ENCODE results near the gene MRPS27. TPM values are rescaled to one million over a fixed set of nuclear protein-coding genes. Genes with fewer than 3 reads are reported as not detected.

MRPS27 gene
- polyA plus RNA-seq, 3 donors = 17.5 to 32.1 (median 28.3) TPM

- WGBS, 3 donors = 77 to 91% (median 86%) methylated on average over 2 of the region's 2 CpGs
- no peak overlapping the region for H3K27ac ChIP-seq (ENCODE audit: low read depth, low read length)
Observed at GRCh38 chr5:72296256-72296655, 23.8 kb downstream of the MRPS27 start.

GRCh38 chr5:72295539-72295938, 24.5 kb downstream of the MRPS27 start:
- no peak overlapping the region for H3K27ac ChIP-seq (ENCODE audit: low read depth, low read length)
- WGBS, 3 donors = 68 to 95% (median 87%) methylated on average over 4 of the region's 4 CpGs

- H3K27ac ChIP-seq (ENCODE audit: low read depth, low read length) = no peak overlapping the region
- WGBS, 3 donors = 90 to 94% (median 94%) methylated on average over 2 of the region's 2 CpGs
Observed at GRCh38 chr5:72294473-72294872, 25.6 kb downstream of the MRPS27 start.

GRCh38 chr5:72293495-72294055, 26.5 kb downstream of the MRPS27 start:
- WGBS, 3 donors = 75 to 92% (median 76%) methylated on average over 3 of the region's 3 CpGs
- H3K27ac ChIP-seq (ENCODE audit: low read depth, low read length) = no peak overlapping the region

- WGBS, 3 donors = 88 to 92% (median 90%) methylated on average over 1 of the region's 1 CpG
- no peak overlapping the region for H3K27ac ChIP-seq (ENCODE audit: low read depth, low read length)
Observed at GRCh38 chr5:72292411-72292810, 27.6 kb downstream of the MRPS27 start.

GRCh38 chr5:72291601-72292000, 28.4 kb downstream of the MRPS27 start:
- 96 to 99% (median 97%) methylated on average over 3 of the region's 3 CpGs for WGBS, 3 donors
- no peak overlapping the region for H3K27ac ChIP-seq (ENCODE audit: low read depth, low read length)

- 94 to 98% (median 95%) methylated on average over 6 of the region's 6 CpGs for WGBS, 3 donors
- no peak overlapping the region for H3K27ac ChIP-seq (ENCODE audit: low read depth, low read length)
Observed at GRCh38 chr5:72290356-72291133, 29.5 kb downstream of the MRPS27 start.

- H3K27ac ChIP-seq (ENCODE audit: low read depth, low read length) = no peak overlapping the region
Observed at GRCh38 chr5:72288924-72289323, 31.1 kb downstream of the MRPS27 start.

GRCh38 chr5:72286798-72287197, 33.2 kb downstream of the MRPS27 start:
- WGBS, 3 donors = 98 to 99% (median 99%) methylated on average over 5 of the region's 5 CpGs
- no peak overlapping the region for H3K27ac ChIP-seq (ENCODE audit: low read depth, low read length)

More at GRCh38 chr5:72288924-72289323, 31.1 kb downstream of the MRPS27 start:
- WGBS, 3 donors = 84 to 94% (median 93%) methylated on average over 2 of the region's 2 CpGs

- no peak overlapping the region for H3K27ac ChIP-seq (ENCODE audit: low read depth, low read length)
- 89 to 96% (median 96%) methylated on average over 3 of the region's 3 CpGs for WGBS, 3 donors
Observed at GRCh38 chr5:72285424-72285821, 34.6 kb downstream of the MRPS27 start.

- 65 to 74% (median 66%) methylated on average over 3 of the region's 3 CpGs for whole genome bisulfite sequencing, 3 donors
- H3K27ac ChIP-seq (ENCODE audit: low read depth, low read length) = no peak overlapping the region
Observed at GRCh38 chr5:72284559-72285423, 35.2 kb downstream of the MRPS27 start.

GRCh38 chr5:72283358-72283757, 36.7 kb downstream of the MRPS27 start:
- WGBS, 3 donors = 60 to 74% (median 72%) methylated on average over 2 of the region's 2 CpGs
- H3K27ac ChIP-seq (ENCODE audit: low read depth, low read length) = no peak overlapping the region

- 67 to 82% (median 75%) methylated on average over 2 of the region's 2 CpGs for WGBS, 3 donors
- H3K27ac ChIP-seq (ENCODE audit: low read depth, low read length) = no peak overlapping the region
Observed at GRCh38 chr5:72282878-72283277, 37.2 kb downstream of the MRPS27 start.

GRCh38 chr5:72281764-72282499, 38.1 kb downstream of the MRPS27 start:
- 46 to 62% (median 59%) methylated on average over 3 of the region's 3 CpGs for WGBS, 3 donors

GRCh38 chr5:72281430-72281763, 38.6 kb downstream of the MRPS27 start:
- H3K27ac ChIP-seq (ENCODE audit: low read depth, low read length) = no peak overlapping the region
- 80 to 93% (median 83%) methylated on average over 1 of the region's 1 CpG for WGBS, 3 donors

More at GRCh38 chr5:72281764-72282499, 38.1 kb downstream of the MRPS27 start:
- H3K27ac ChIP-seq (ENCODE audit: low read depth, low read length) = no peak overlapping the region

GRCh38 chr5:72280581-72281069, 39.4 kb downstream of the MRPS27 start:
- no peak overlapping the region for H3K27ac ChIP-seq (ENCODE audit: low read depth, low read length)
- WGBS, 3 donors = 43 to 67% (median 50%) methylated on average over 2 of the region's 2 CpGs

GRCh38 chr5:72276219-72276752, 43.8 kb downstream of the MRPS27 start:
- WGBS, 3 donors = 97 to 100% (median 98%) methylated on average over 3 of the region's 3 CpGs
- H3K27ac ChIP-seq (ENCODE audit: low read depth, low read length) = no peak overlapping the region

- no peak overlapping the region for H3K27ac ChIP-seq (ENCODE audit: low read depth, low read length)
- 94 to 97% (median 95%) methylated on average over 7 of the region's 7 CpGs for WGBS, 3 donors
Observed at GRCh38 chr5:72273547-72273946, 46.5 kb downstream of the MRPS27 start.
